HCT116 (cell line): ENCODE measurements around the gene PLCD1. TPM values are rescaled to one million over a fixed set of nuclear protein-coding genes. Genes with fewer than 3 reads are reported as not detected.

Source experiments
- ATAC-seq: fragments of 200-7000 bp; cut with Tn5 transposase; 2 replicates; pipeline ENCODE4 v1.9.1; 2020; ENCODE audit warnings: mild to moderate bottlenecking, moderate library complexity
- BruUV-seq: library from RNA; stranded (reverse); fragments of 400-500 nt; replicated peaks from 2 replicates; lab custom pipeline; 2021; lab: Mats Ljungman, UMichigan
- CTCF ChIA-PET: fragments of 300-600 bp; sonication (Branson Sonifier 250); formaldehyde crosslinking; loops from one replicate; lab custom pipeline; 2021; ENCODE audit warnings: antibody characterized with exemption; lab: Charles Lee
- POLR2A ChIA-PET: fragments of 300-600, 350-600 bp; sonication (Branson Sonifier 250); formaldehyde crosslinking; loops from one replicate; lab custom pipeline; 2021; ENCODE audit warnings: antibody characterized with exemption; lab: Charles Lee
- RAD21 ChIA-PET, 2 experiments: fragments of 300-600 bp; sonication (Branson Sonifier 250); formaldehyde crosslinking; loops; one replicate each; lab custom pipeline; 2023; ENCODE audit warnings: low total read pairs in 2 of 2; ENCODE audit not compliant: uncharacterized antibody in 2 of 2, unreplicated experiment in 2 of 2, low non-redundant PET in 1 of 2; lab: Charles Lee
- DNase-seq: peaks from one replicate; pipeline ENCODE4 v3.0.0-alpha.2; 2010; ENCODE audit warnings: low read depth, low spot score
- H2AFZ ChIP-seq: fragments of 200-600 bp; shearing (Covaris generic), sonication (generic); 2 replicates; pipeline ENCODE4 v1.6.1; 2017; ENCODE audit warnings: low read depth, mixed run types, mixed read lengths, antibody characterized with exemption, low read length; ENCODE audit not compliant: poor library complexity, severe bottlenecking
- H3K27ac ChIP-seq: 2 replicates; pipeline ENCODE4 v1.5.1; 2012; ENCODE audit warnings: low read depth, low read length
- H3K27me3 ChIP-seq: fragments of 200-600 bp; sonication (generic); 2 replicates; pipeline ENCODE4 v1.6.1; 2016; ENCODE audit warnings: mixed run types, low read length, mixed read lengths; ENCODE audit not compliant: insufficient read depth
- H3K36me3 ChIP-seq, 2 experiments: fragments of 200-500 bp in 1 of 2; fragments of 200-600 bp in 1 of 2; sonication (Bioruptor generic) in 1 of 2; sonication (generic) in 1 of 2; 2 replicates each; pipeline versions ENCODE4 v1.5.1 to v1.6.1; 2014 to 2016; ENCODE audit warnings: low read length in 2 of 2, inconsistent platforms in 1 of 2, mixed read lengths in 1 of 2, mixed run types in 1 of 2; ENCODE audit not compliant: insufficient read depth in 2 of 2, control insufficient read depth in 1 of 2
- H3K4me1 ChIP-seq, 2 experiments: fragments of 200-600 bp in 1 of 2; sonication (generic) in 1 of 2; 2 replicates each; pipeline versions ENCODE4 v1.5.1 to v1.6.1; 2012 to 2017; ENCODE audit warnings: low read length in 2 of 2, inconsistent platforms in 1 of 2, mild to moderate bottlenecking in 1 of 2, mixed read lengths in 1 of 2, mixed run types in 1 of 2, moderate library complexity in 1 of 2; ENCODE audit not compliant: insufficient read depth in 2 of 2, control insufficient read depth in 1 of 2
- H3K4me2 ChIP-seq: fragments of 200-600 bp; sonication (generic); 2 replicates; pipeline ENCODE4 v1.6.1; 2017; ENCODE audit warnings: mixed run types, low read length, mixed read lengths
- H3K4me3 ChIP-seq, 2 experiments: fragments of 200-600 bp in 1 of 2; sonication (generic) in 1 of 2; replicated peaks in 1 of 2; 2 replicates each; pipeline ENCODE4 v1.5.1; 2011 to 2016; ENCODE audit warnings: low read length in 2 of 2, control low read depth in 1 of 2, low read depth in 1 of 2, mild to moderate bottlenecking in 1 of 2, mixed read lengths in 1 of 2, mixed run types in 1 of 2
- H3K79me2 ChIP-seq: fragments of 200-600 bp; sonication (generic); 2 replicates; pipeline ENCODE4 v1.6.1; 2017; ENCODE audit warnings: mild to moderate bottlenecking, mixed run types, low read length, moderate library complexity, mixed read lengths; ENCODE audit not compliant: insufficient read depth
- H3K9ac ChIP-seq: fragments of 200-600 bp; sonication (generic); 2 replicates; pipeline ENCODE4 v1.6.1; 2016; ENCODE audit warnings: low read length, mixed read lengths
- H3K9me2 ChIP-seq: fragments of 200-600 bp; sonication (generic), shearing (Covaris generic); 2 replicates; pipeline ENCODE4 v1.6.1; 2017; ENCODE audit warnings: mixed run types, mild to moderate bottlenecking, moderate library complexity; ENCODE audit not compliant: insufficient read depth
- H3K9me3 ChIP-seq, 2 experiments: fragments of 200-500 bp in 1 of 2; fragments of 200-600 bp in 1 of 2; sonication (Bioruptor generic) in 1 of 2; sonication (generic) in 1 of 2; 2 replicates each; pipeline ENCODE4 v1.6.1; 2014 to 2017; ENCODE audit warnings: low read length in 2 of 2, mixed read lengths in 2 of 2, inconsistent platforms in 1 of 2, low read depth in 1 of 2, mild to moderate bottlenecking in 1 of 2, mixed run types in 1 of 2, moderate library complexity in 1 of 2; ENCODE audit not compliant: control insufficient read depth in 1 of 2, insufficient read depth in 1 of 2
- H4K20me1 ChIP-seq: fragments of 200-600 bp; sonication (generic), shearing (Covaris generic); 2 replicates; pipeline ENCODE4 v1.6.1; 2017; ENCODE audit warnings: mixed run types, mild to moderate bottlenecking, moderate library complexity; ENCODE audit not compliant: insufficient read depth
- EZH2phosphoT487 ChIP-seq: fragments of 200-600 bp; IDR thresholded peaks from 2 replicates; pipeline ENCODE4 v1.6.1; 2018; ENCODE audit warnings: antibody characterized with exemption, borderline replicate concordance
- FOSL1 ChIP-seq: IDR thresholded peaks from 2 replicates; pipeline ENCODE4 v1.6.1; 2012; ENCODE audit warnings: low read depth
- JUND ChIP-seq: IDR thresholded peaks from 2 replicates; pipeline ENCODE4 v1.6.1; 2012
- POLR2AphosphoS5 ChIP-seq: IDR thresholded peaks from 2 replicates; pipeline ENCODE4 v1.6.1; 2011; ENCODE audit warnings: mild to moderate bottlenecking, low read depth, low read length, moderate library complexity
- SIN3A ChIP-seq: IDR thresholded peaks from 2 replicates; pipeline ENCODE4 v1.6.1; 2012; ENCODE audit warnings: low read depth
- TCF7L2 ChIP-seq: IDR thresholded peaks from 2 replicates; pipeline ENCODE4 v1.7.0; 2011; ENCODE audit warnings: borderline replicate concordance, inconsistent platforms; ENCODE audit not compliant: insufficient read depth, insufficient read length; ENCODE audit errors: extremely low read depth
- intact Hi-C: fragments of 100-400 bp; cut with micrococcal nuclease; formaldehyde crosslinking; loops from 2 replicates; pipeline ENCODE4 v1.10.0; 2022
- total RNA-seq: library from RNA; stranded (reverse); gene quantifications from one replicate; pipeline ENCODE4 v1.2.1, GENCODE V29; 2021; ENCODE audit not compliant: unreplicated experiment
- TF ChIP-seq, protein P1 (sequence below): IDR thresholded peaks from 2 replicates; pipeline ENCODE4 v1.6.1; 2012
- TF ChIP-seq, protein P2 (sequence below): IDR thresholded peaks from 2 replicates; pipeline ENCODE4 v1.6.1; 2012

PLCD1 gene
- total RNA-seq, 1 experiment from 2014 or later: 15.9 TPM

DNA sequence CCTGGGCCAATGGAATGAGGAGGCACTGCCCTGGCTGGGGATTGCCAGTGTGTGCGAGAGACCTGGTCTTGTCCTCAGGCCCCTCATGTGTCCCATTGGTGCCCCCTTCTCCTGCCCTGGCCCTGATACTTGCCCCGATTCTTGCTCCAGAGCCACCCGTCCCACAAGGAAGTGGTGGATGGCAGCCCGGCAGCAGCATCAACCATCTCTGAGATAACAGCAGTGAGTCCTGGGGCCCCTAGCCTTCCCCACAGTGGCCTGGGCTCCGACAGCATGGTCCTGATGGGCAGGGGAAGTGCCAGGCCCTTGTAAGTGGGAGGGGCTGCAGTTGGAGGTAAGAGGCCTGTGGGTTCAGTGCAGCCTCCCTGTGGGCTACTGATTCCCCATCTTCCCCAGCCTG, 23.4 kb downstream of the PLCD1 start:
- H3K79me2 ChIP-seq: no peaks in the 10 kb centered on the region
- H3K9me2 ChIP-seq: no peaks in the 10 kb centered on the region
- no peak overlapping the region for H3K27ac ChIP-seq
- TF ChIP-seq, protein P1, sequence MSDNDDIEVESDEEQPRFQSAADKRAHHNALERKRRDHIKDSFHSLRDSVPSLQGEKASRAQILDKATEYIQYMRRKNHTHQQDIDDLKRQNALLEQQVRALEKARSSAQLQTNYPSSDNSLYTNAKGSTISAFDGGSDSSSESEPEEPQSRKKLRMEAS: no peak
- TF ChIP-seq FOSL1 (no peak), SIN3A (no peak), TCF7L2 (no peak)
- TF ChIP-seq, all 23 proteins: peak for 0
- H4K20me1 ChIP-seq: no peaks in the 10 kb centered on the region
- no peaks in the 10 kb centered on the region for H3K27me3 ChIP-seq
- intact Hi-C loops: no loop called here
- no peak overlapping the region for H2AFZ ChIP-seq
- CTCF ChIA-PET: interaction anchor here (1.1 kb wide), 1 partner anchor 9 kb away, joined by 4 read pairs; no protein-coding TSS in a partner anchor
- POLR2A ChIA-PET: no interaction called here
- H3K4me2 ChIP-seq: no peak overlapping the region
- no peak overlapping the region for H3K9ac ChIP-seq
- H3K4me1 ChIP-seq: peaks cover 0 to 23% of the 10 kb centered on the region in 2 experiments; a peak in 1 of 4 replicates
- DNase-seq (no peak), ATAC-seq (no peak)
- RAD21 ChIA-PET: no interaction called here
- no peaks in the 10 kb centered on the region for H3K36me3 ChIP-seq
- no peak overlapping the region for H3K4me3 ChIP-seq
- H3K9me3 ChIP-seq: no peaks in the 10 kb centered on the region
- BruUV-seq: no TSS peak

GRCh38 chr3:38005076-38006020, 24.1 kb downstream of the PLCD1 start:
- no peak overlapping the region for H3K9ac ChIP-seq
- DNase-seq: no peak
- no peak overlapping the region; the same call in 1 of the 2 replicates for H3K27ac ChIP-seq
- no peaks in the 10 kb centered on the region for H3K9me3 ChIP-seq
- POLR2A ChIA-PET: no interaction called here
- no peaks in the 10 kb centered on the region for H3K36me3 ChIP-seq
- no peaks in the 10 kb centered on the region for H4K20me1 ChIP-seq
- no peak for TF ChIP-seq EZH2phosphoT487
- TF ChIP-seq JUND: no peak
- TF ChIP-seq, protein P2, sequence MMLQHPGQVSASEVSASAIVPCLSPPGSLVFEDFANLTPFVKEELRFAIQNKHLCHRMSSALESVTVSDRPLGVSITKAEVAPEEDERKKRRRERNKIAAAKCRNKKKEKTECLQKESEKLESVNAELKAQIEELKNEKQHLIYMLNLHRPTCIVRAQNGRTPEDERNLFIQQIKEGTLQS: no peak
- TF ChIP-seq POLR2AphosphoS5: no peak
- TF ChIP-seq, all 23 proteins: peak for 0
- H3K4me1 ChIP-seq: peaks cover 0 to 23% of the 10 kb centered on the region in 2 experiments; a peak in 1 of 4 replicates
- no peaks in the 10 kb centered on the region for H3K9me2 ChIP-seq
- no peak overlapping the region for H3K4me2 ChIP-seq
- H2AFZ ChIP-seq: no peak overlapping the region
- no TSS peak for BruUV-seq
- H3K4me3 ChIP-seq: no peak overlapping the region
- RAD21 ChIA-PET: no interaction called here
- intact Hi-C loops: loop anchor here (2.0 kb wide), 1 partner anchor 657 kb away; no protein-coding TSS in a partner anchor
- H3K27me3 ChIP-seq: no peaks in the 10 kb centered on the region
- H3K79me2 ChIP-seq: no peaks in the 10 kb centered on the region
- no peak for ATAC-seq
- CTCF ChIA-PET: interaction anchor here (1.1 kb wide), 1 partner anchor 9 kb away, joined by 4 read pairs; no protein-coding TSS in a partner anchor
